ENCODE data around the gene RRP12. TPM values are rescaled to one million over a fixed set of nuclear protein-coding genes. Genes with fewer than 3 reads are reported as not detected.

Gene RRP12
- total RNA-seq, 4 donors from 2014 or later = 14.6 to 30.9 (median 22.6) TPM

GRCh38 chr10:97327348-97328294 lies 73.5 kb downstream of the RRP12 start:
- TF ChIP-seq CTCF (IDR thresholded peaks at IDR 0.05) = no peak
- no peak for TF ChIP-seq POLR2A (IDR thresholded peaks at IDR 0.05)
- intact Hi-C loops (cut with DNase I; ENCODE audit: low total_unique reads) = no loop called here
- WGBS, 2 donors = 80 to 82% methylated on average over 7 of the region's 7 CpGs
- no peak overlapping the region for H3K4me3 ChIP-seq (ENCODE audit: low read depth, poor library complexity, severe bottlenecking)
- DNase-seq (ENCODE audit: low spot score in 2 of 2) = no peak

GRCh38 chr10:97325754-97326153 lies 75.4 kb downstream of the RRP12 start:
- no peak overlapping the region for H3K4me3 ChIP-seq (ENCODE audit: low read depth, poor library complexity, severe bottlenecking)
- DNase-seq (ENCODE audit: low spot score in 2 of 2) = no peak
- WGBS, 2 donors = 87 to 92% methylated on average over 9 of the region's 9 CpGs
- TF ChIP-seq CTCF (IDR thresholded peaks at IDR 0.05) = no peak
- no peak for TF ChIP-seq POLR2A (IDR thresholded peaks at IDR 0.05)
- intact Hi-C loops (cut with DNase I; ENCODE audit: low total_unique reads) = no loop called here

GRCh38 chr10:97323501-97323900 lies 77.6 kb downstream of the RRP12 start:
- intact Hi-C loops (cut with DNase I; ENCODE audit: low total_unique reads) = no loop called here

GRCh38 chr10:97321804-97322190 lies 79.3 kb downstream of the RRP12 start:
- no peak overlapping the region for H3K4me3 ChIP-seq (ENCODE audit: low read depth, poor library complexity, severe bottlenecking)
- intact Hi-C loops (cut with DNase I; ENCODE audit: low total_unique reads) = no loop called here
- WGBS, 2 donors = 43 to 49% methylated on average over 3 of the region's 3 CpGs
- no peak for DNase-seq (ENCODE audit: low spot score in 2 of 2)
- no peak for TF ChIP-seq POLR2A (IDR thresholded peaks at IDR 0.05)
- TF ChIP-seq CTCF (IDR thresholded peaks at IDR 0.05) = no peak

More at GRCh38 chr10:97323501-97323900, 77.6 kb downstream of the RRP12 start:
- 91% methylated on average over 4 of the region's 4 CpGs for WGBS, 2 donors
- no peak for TF ChIP-seq POLR2A (IDR thresholded peaks at IDR 0.05)
- no peak for TF ChIP-seq CTCF (IDR thresholded peaks at IDR 0.05)
- no peak overlapping the region for H3K4me3 ChIP-seq (ENCODE audit: low read depth, poor library complexity, severe bottlenecking)
- no peak for DNase-seq (ENCODE audit: low spot score in 2 of 2)

- intact Hi-C loops (cut with DNase I; ENCODE audit: low total_unique reads) = no loop called here
- no peak for TF ChIP-seq CTCF (IDR thresholded peaks at IDR 0.05)
- no peak for TF ChIP-seq POLR2A (IDR thresholded peaks at IDR 0.05)
- 12 to 28% methylated on average over 23 to 37 of the region's 38 CpGs for WGBS, 2 donors
- peak; percentile 44 to 88 for DNase-seq (ENCODE audit: low spot score in 2 of 2)
- H3K4me3 ChIP-seq (ENCODE audit: low read depth, poor library complexity, severe bottlenecking) = no peak overlapping the region
Measured at GRCh38 chr10:97321032-97321803, 79.9 kb downstream of the RRP12 start.
